Measurements from ENCODE around the gene SUMO3.

The SUMO3 gene

DNA sequence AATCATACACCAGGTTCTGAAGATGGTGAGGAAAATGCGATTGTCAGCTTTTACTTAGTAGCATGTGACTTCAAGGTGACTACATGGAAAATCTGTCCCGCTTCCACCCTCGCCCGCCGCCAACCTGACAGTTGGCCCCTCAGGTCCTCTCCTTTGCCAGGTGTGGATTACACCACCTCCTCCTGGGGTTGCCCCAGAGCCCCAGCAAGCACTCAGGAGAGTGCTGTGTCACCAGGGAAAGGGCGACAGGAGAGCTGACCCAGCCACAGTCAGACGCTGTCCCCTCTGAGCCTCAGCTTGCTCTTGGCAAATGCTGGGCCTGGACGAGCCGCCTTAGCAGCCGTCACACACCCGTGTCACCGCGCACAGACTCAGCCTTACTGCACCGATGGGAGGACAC lies 37.7 kb upstream of the SUMO3 start:
- no peak for DNase-seq (ENCODE audit: low read depth, low spot score)
- H3K27ac ChIP-seq (ENCODE audit: low read length): no peak overlapping the region
- no peaks in the 10 kb centered on the region for H3K4me1 ChIP-seq (ENCODE audit: control insufficient read depth, insufficient read depth, low read length)
- no peak overlapping the region for H3K4me3 ChIP-seq (ENCODE audit: low read length)
- no CpG with 5 or more reads among the region's 14 CpGs for WGBS (ENCODE audit: insufficient coverage, insufficient read length)
- peaks cover 47% of the 10 kb centered on the region for H3K36me3 ChIP-seq (ENCODE audit: control insufficient read depth, insufficient read depth, low read length)
- no peaks in the 10 kb centered on the region for H3K9me3 ChIP-seq (ENCODE audit: control insufficient read depth, insufficient read depth, low read length)
- H3K27me3 ChIP-seq (ENCODE audit: control insufficient read depth, insufficient read depth, low read length): no peaks in the 10 kb centered on the region

DNA sequence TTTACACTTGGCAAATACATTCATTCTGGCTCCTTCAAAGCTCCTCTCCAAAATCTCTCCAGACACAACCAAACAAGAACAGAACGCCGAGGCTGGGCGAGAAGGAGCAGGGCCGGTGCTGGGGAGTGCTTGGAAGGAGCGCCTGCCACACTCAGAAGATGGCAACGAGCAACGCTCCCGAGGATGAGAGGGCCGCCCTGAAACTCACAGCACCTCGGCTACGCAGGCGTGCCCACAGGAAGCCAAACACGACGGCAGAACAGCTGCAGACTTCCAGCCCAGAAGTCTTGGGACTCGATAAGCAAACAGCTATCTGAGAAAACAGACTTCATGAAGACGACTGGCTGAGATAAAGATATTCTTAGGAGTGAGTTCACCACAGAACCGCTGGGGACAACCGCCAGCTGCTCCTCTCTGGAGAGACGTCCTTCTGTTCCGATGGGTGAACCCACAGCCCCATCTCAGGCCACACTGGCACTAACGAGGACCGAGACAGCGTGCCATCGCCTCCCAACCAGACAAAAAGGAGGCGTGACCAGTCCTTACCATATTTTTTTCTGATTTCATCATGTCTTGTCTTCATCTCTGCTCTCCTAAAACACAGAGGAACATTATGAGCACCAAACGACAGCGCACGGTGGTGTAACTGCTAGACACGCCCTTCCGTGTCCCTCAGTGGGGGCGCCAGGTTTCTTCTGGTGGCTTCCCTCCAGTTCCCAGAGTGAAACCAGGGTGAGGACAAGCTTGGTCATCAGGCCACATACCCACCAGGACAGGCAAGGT lies 37.0 kb upstream of the SUMO3 start:
- no peak for DNase-seq (ENCODE audit: low read depth, low spot score)
- WGBS (ENCODE audit: insufficient coverage, insufficient read length): no CpG with 5 or more reads among the region's 31 CpGs
- H3K36me3 ChIP-seq (ENCODE audit: control insufficient read depth, insufficient read depth, low read length): peaks cover 54% of the 10 kb centered on the region
- H3K27me3 ChIP-seq (ENCODE audit: control insufficient read depth, insufficient read depth, low read length): no peaks in the 10 kb centered on the region
- no peaks in the 10 kb centered on the region for H3K9me3 ChIP-seq (ENCODE audit: control insufficient read depth, insufficient read depth, low read length)
- no peak overlapping the region for H3K4me3 ChIP-seq (ENCODE audit: low read length)
- H3K4me1 ChIP-seq (ENCODE audit: control insufficient read depth, insufficient read depth, low read length): no peaks in the 10 kb centered on the region
- H3K27ac ChIP-seq (ENCODE audit: low read length): no peak overlapping the region

DNA sequence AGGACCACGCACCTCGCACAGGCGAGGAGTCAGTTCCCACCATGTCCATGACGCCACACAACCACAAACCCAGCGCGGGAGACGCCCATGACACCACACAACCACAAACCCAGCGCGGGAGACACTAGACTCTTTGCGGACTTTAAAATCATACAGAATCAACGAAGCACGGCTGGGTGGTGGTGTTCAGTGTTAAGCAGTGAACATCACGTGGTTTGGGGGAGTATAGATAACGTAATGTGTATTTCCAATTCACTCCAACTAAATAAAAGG lies 36.5 kb upstream of the SUMO3 start:
- no CpG with 5 or more reads among the region's 14 CpGs for WGBS (ENCODE audit: insufficient coverage, insufficient read length)
- peaks cover 52% of the 10 kb centered on the region for H3K36me3 ChIP-seq (ENCODE audit: control insufficient read depth, insufficient read depth, low read length)
- DNase-seq (ENCODE audit: low read depth, low spot score): no peak
- no peaks in the 10 kb centered on the region for H3K4me1 ChIP-seq (ENCODE audit: control insufficient read depth, insufficient read depth, low read length)
- H3K27me3 ChIP-seq (ENCODE audit: control insufficient read depth, insufficient read depth, low read length): no peaks in the 10 kb centered on the region
- H3K4me3 ChIP-seq (ENCODE audit: low read length): no peak overlapping the region
- H3K9me3 ChIP-seq (ENCODE audit: control insufficient read depth, insufficient read depth, low read length): no peaks in the 10 kb centered on the region
- H3K27ac ChIP-seq (ENCODE audit: low read length): no peak overlapping the region

DNA sequence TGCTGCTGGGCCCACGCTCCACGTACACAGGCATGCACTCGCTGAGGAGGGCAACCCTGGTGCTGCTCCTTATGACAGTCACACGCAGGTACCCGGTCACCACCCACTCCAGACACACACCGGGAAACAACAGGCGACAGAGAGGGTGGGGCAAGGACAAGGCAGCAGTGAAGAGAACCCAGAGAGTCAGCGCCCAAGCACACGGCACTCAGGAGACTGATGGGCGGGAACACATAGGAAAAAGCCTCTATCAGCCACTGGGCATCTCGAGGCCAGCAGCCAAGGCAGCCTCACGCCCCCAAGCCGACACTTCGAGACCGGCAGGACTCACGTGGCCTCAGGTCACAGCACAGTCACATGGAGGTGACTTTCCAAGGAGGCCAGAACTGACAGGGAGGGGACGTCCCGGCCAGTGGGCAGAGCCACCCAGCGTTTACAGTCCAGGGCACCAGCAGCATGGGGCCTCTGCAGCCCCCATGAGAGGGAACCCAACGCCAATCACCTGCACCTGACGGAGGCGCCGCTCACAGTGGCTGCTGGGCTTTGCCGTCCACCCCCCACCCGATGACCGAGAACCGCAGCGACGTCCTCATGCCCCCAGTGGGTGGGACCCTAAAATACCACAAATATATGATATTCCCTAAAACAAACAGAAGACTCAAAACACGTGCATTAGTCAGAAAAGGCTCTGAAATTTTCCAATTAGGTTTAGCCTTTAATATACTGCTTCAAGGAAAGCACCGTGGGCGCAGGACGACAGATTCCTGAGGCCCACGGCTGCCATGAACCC lies 35.9 kb upstream of the SUMO3 start:
- Histone ChIP-seq H3K27ac (ENCODE audit: low read length) (no peak overlapping the region), H3K4me3 (ENCODE audit: low read length) (no peak overlapping the region), H3K9me3 (ENCODE audit: control insufficient read depth, insufficient read depth, low read length) (no peaks in the 10 kb centered on the region), H3K4me1 (ENCODE audit: control insufficient read depth, insufficient read depth, low read length) (no peaks in the 10 kb centered on the region), H3K27me3 (ENCODE audit: control insufficient read depth, insufficient read depth, low read length) (no peaks in the 10 kb centered on the region), H3K36me3 (ENCODE audit: control insufficient read depth, insufficient read depth, low read length) (peaks cover 54% of the 10 kb centered on the region)
- no CpG with 5 or more reads among the region's 34 CpGs for WGBS (ENCODE audit: insufficient coverage, insufficient read length)
- DNase-seq (ENCODE audit: low read depth, low spot score): no peak

DNA sequence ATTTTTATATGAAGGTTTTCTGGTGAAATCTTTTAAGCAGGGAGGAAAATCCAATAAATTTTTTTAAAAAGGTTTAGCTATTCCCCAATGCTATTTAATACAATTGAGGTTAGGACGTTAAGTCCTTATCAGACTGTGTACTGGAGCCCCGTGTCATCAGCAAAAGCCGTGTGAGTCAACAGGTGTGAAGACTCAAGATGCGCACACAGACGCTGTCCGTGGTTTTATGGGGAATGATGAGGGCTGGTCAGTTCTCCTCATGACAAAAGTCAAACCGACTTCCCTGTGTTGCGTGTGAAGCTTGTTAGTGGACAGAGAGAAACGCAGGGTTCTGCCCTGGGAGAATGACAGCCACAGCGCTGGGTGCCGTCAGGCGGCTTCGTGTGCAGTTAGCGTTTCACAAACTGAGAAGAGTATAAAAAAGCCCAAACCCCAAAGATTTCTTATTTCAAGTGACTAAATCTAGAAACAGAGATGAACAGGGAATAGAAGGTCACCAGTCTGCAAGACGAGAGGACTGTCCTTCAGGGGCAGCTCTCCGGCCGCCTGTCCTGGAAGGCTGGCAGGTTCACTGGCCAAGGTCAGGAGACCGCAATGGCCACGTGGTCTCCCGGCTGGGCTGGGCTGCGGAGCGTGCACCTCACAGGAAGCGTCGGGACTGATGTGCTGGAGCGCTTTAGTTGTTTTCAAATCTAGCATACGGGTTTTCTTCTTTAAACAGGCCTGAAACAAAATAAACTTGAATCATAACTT lies 33.2 kb upstream of the SUMO3 start:
- H3K27me3 ChIP-seq (ENCODE audit: control insufficient read depth, insufficient read depth, low read length): no peaks in the 10 kb centered on the region
- H3K4me1 ChIP-seq (ENCODE audit: control insufficient read depth, insufficient read depth, low read length): 0 out of 2 replicates have a peak, but pooled peaks cover 1% of the 10 kb centered on the region
- H3K27ac ChIP-seq (ENCODE audit: low read length): no peak overlapping the region
- H3K36me3 ChIP-seq (ENCODE audit: control insufficient read depth, insufficient read depth, low read length): peaks cover 41% of the 10 kb centered on the region
- H3K9me3 ChIP-seq (ENCODE audit: control insufficient read depth, insufficient read depth, low read length): no peaks in the 10 kb centered on the region
- no peak overlapping the region for H3K4me3 ChIP-seq (ENCODE audit: low read length)
- no CpG with 5 or more reads among the region's 26 CpGs for WGBS (ENCODE audit: insufficient coverage, insufficient read length)
- DNase-seq (ENCODE audit: low read depth, low spot score): no peak

DNA sequence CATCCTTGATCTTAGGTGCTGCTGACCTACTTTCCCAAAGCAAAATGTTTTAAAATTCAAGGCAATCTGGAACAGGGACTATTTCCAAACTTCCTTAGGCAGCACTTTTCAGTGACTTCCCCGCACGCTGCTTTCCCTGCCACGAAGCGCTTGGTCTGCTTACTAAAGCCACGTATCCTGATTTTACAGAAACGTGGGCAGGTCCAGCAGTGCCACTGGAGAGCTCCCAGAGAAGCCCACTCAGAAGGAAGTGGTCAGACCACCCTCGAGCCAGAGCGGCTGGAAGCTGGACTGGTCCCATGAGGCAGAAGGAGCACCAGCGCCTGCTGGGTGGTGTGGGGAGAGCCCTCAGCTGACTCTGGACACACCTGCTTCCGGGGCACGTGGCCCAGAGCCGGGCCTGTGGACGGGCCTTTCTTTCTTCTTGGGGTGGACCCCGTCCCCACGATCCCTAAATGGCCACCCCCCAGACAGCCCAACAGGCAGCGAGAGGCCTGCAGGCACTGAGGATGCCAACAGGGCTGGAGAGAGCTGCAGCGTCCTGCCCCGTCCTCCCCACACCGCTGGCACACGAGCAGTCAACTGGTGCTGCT lies 32.4 kb upstream of the SUMO3 start:
- Histone ChIP-seq H3K36me3 (ENCODE audit: control insufficient read depth, insufficient read depth, low read length) (peaks cover 35% of the 10 kb centered on the region), H3K27ac (ENCODE audit: low read length) (no peak overlapping the region)

DNA sequence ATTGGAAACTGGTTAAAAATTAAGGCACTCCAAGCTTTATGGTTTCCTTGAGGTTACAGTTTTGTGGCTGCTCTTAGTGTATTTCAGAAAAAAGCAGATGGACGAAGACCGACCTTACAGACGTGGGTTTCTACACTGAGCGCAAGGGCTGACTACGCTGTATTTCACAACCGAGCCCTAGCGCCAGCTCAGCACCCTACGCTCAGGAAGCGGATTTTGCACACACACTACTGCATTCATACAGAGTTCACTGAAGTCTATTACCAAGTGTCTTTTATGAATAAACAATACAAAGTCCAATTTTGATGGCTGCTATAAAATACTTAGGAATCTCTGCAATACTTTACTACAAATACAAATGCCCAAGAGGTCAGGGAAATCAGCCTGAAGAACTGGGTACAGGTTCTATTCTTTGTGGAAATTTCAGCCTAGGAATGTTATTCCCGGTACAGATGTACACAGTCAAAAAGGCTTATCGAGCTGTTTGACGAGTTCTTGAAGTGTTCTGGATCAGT lies 31.8 kb upstream of the SUMO3 start:
- Histone ChIP-seq H3K9me3 (ENCODE audit: control insufficient read depth, insufficient read depth, low read length) (no peaks in the 10 kb centered on the region), H3K27ac (ENCODE audit: low read length) (no peak overlapping the region), H3K4me1 (ENCODE audit: control insufficient read depth, insufficient read depth, low read length) (0 out of 2 replicates have a peak, but pooled peaks cover 1% of the 10 kb centered on the region), H3K36me3 (ENCODE audit: control insufficient read depth, insufficient read depth, low read length) (peaks cover 29% of the 10 kb centered on the region), H3K27me3 (ENCODE audit: control insufficient read depth, insufficient read depth, low read length) (no peaks in the 10 kb centered on the region), H3K4me3 (ENCODE audit: low read length) (no peak overlapping the region)
- no CpG with 5 or more reads among the region's 12 CpGs for WGBS (ENCODE audit: insufficient coverage, insufficient read length)
- no peak for DNase-seq (ENCODE audit: low read depth, low spot score)

More for the DNA sequence above, 32.4 kb upstream of the SUMO3 start:
- Histone ChIP-seq H3K9me3 (ENCODE audit: control insufficient read depth, insufficient read depth, low read length) (no peaks in the 10 kb centered on the region), H3K4me3 (ENCODE audit: low read length) (no peak overlapping the region), H3K4me1 (ENCODE audit: control insufficient read depth, insufficient read depth, low read length) (0 out of 2 replicates have a peak, but pooled peaks cover 1% of the 10 kb centered on the region), H3K27me3 (ENCODE audit: control insufficient read depth, insufficient read depth, low read length) (no peaks in the 10 kb centered on the region)
- WGBS (ENCODE audit: insufficient coverage, insufficient read length): no CpG with 5 or more reads among the region's 20 CpGs
- DNase-seq (ENCODE audit: low read depth, low spot score): no peak

DNA sequence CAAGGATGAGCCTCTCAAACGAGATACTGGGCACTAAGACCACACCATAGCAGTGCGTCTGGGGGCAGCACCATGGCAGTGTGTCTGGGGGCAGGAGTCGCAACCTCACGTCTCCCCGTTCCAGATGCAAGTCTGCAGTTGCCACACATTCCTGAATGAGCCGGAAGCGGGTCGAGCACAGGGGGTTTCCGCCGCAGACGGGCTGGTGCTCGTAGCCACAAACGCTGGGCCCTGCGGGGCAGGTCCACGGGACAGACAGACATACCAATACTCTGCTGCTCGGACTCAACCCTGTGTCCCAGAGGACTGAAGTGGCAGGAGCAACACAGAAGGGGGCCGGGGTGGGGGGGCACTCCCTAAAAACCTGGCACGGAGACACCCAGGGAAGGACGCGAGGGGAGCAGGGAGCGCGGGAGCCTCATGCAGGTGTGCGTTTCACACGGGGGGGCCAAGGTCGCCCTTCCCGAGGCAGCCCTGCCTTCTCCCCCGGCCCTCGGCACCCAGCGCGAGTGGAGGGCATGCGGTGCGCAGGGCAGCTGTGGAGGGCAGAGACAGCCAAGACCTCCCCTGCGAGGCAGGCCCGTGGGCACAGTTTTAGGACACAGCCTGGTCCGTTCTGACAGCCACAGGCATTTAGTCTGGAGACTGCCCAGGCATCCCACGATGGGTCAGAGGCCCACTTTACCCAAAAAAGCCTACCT lies 31.1 kb upstream of the SUMO3 start:
- peaks cover 3% of the 10 kb centered on the region; the same call in 1 of the 2 replicates for H3K4me1 ChIP-seq (ENCODE audit: control insufficient read depth, insufficient read depth, low read length)
- no peak overlapping the region for H3K27ac ChIP-seq (ENCODE audit: low read length)
- WGBS (ENCODE audit: insufficient coverage, insufficient read length): no CpG with 5 or more reads among the region's 36 CpGs
- DNase-seq (ENCODE audit: low read depth, low spot score): no peak
- no peaks in the 10 kb centered on the region for H3K27me3 ChIP-seq (ENCODE audit: control insufficient read depth, insufficient read depth, low read length)
- no peak overlapping the region for H3K4me3 ChIP-seq (ENCODE audit: low read length)
- H3K36me3 ChIP-seq (ENCODE audit: control insufficient read depth, insufficient read depth, low read length): peaks cover 26% of the 10 kb centered on the region
- H3K9me3 ChIP-seq (ENCODE audit: control insufficient read depth, insufficient read depth, low read length): no peaks in the 10 kb centered on the region

DNA sequence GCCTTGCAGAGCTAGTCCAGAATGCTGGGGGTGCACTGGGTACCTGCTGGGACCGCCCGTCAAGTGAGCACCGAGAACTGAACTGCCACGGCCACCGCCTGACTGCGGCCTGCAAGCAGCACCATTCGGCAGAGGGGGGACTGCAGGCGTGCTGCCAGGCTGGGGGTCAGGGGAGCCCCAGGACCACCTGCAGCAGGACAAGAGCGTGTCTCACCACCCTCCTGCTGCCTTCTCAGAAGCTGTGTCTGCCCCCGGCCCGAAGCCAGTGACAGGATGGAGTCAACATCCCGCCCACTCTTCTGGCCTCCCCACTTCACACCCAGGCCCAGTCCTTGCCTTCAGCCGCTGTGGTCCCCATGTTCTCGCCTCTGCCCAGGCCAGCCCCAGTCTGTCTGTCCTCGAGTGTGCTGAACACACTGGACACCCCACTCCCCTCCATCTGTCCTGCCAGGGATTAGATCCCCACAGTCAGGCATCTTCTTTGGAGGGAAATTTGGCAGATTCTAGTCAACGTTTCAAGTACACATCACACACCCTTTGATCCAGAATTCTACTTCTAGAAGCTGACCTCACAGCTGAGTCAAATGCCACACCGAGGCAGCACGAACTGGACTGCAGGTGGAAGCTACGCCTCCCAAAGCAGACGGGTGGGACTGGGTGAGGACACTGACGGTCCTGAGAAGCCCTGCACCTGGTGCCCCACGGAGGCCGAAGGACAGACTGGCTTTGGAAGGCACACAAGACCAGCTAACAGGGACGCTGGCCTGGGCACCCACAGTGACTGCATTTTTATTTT lies 29.6 kb upstream of the SUMO3 start:
- WGBS (ENCODE audit: insufficient coverage, insufficient read length): no CpG with 5 or more reads among the region's 24 CpGs
- H3K4me1 ChIP-seq (ENCODE audit: control insufficient read depth, insufficient read depth, low read length): peaks cover 3% of the 10 kb centered on the region; the same call in 1 of the 2 replicates
- no peak overlapping the region for H3K4me3 ChIP-seq (ENCODE audit: low read length)
- H3K27me3 ChIP-seq (ENCODE audit: control insufficient read depth, insufficient read depth, low read length): no peaks in the 10 kb centered on the region
- H3K27ac ChIP-seq (ENCODE audit: low read length): no peak overlapping the region
- peaks cover 20% of the 10 kb centered on the region for H3K36me3 ChIP-seq (ENCODE audit: control insufficient read depth, insufficient read depth, low read length)
- DNase-seq (ENCODE audit: low read depth, low spot score): no peak
- no peaks in the 10 kb centered on the region for H3K9me3 ChIP-seq (ENCODE audit: control insufficient read depth, insufficient read depth, low read length)

Measured in iPS DF 6.9 (cell line).